Skeletal muscle tissue (tissue), 4 donors: ENCODE results near the gene KIF5A. TPM values are rescaled to one million over a fixed set of nuclear protein-coding genes. Genes with fewer than 3 reads are reported as not detected.
"Not testable (repeated sequence)": the region's sequence is repeated elsewhere in the genome, so short reads cannot be mapped to it uniquely, and the experiment has no call there.

Experiments used
- H3K27ac ChIP-seq: one replicate; pipeline ENCODE4 v1.7.0; 2013; ENCODE audit warnings: mild to moderate bottlenecking, low read depth, low read length, inconsistent platforms
- H3K27me3 ChIP-seq, 3 donors: one replicate each; pipeline ENCODE4 v1.7.0; 2013; ENCODE audit warnings: low read length in 3 of 3; ENCODE audit not compliant: control insufficient read depth in 3 of 3, insufficient read depth in 3 of 3
- H3K36me3 ChIP-seq, 3 donors: one replicate each; pipeline ENCODE4 v1.7.0; 2013; ENCODE audit warnings: low read length in 3 of 3; ENCODE audit not compliant: control insufficient read depth in 3 of 3, insufficient read depth in 3 of 3
- H3K4me1 ChIP-seq, 3 donors: one replicate each; pipeline ENCODE4 v1.7.0; 2013; ENCODE audit warnings: low read length in 3 of 3, mild to moderate bottlenecking in 3 of 3; ENCODE audit not compliant: control insufficient read depth in 3 of 3, insufficient read depth in 3 of 3
- H3K4me3 ChIP-seq, 3 donors: one replicate each; pipeline ENCODE4 v1.7.0; 2013; ENCODE audit warnings: low read length in 3 of 3
- H3K9ac ChIP-seq, 3 donors: one replicate each; pipeline ENCODE4 v1.7.0; 2013; ENCODE audit warnings: low read length in 3 of 3, mild to moderate bottlenecking in 3 of 3, moderate library complexity in 2 of 3, low read depth in 1 of 3
- H3K9me3 ChIP-seq, 3 donors: one replicate each; pipeline ENCODE4 v1.7.0; 2013; ENCODE audit warnings: low read length in 3 of 3; ENCODE audit not compliant: control insufficient read depth in 3 of 3
- total RNA-seq: library from RNA; depleted of rRNA; stranded (reverse); fragments of >200 nt; gene quantifications from one replicate; pipeline ENCODE4 v1.2.3, GENCODE V29; 2014
- donor health status: Osteomylitis.

KIF5A gene
- total RNA-seq, 1 donor from 2014 or later: under 0.01 TPM

DNA sequence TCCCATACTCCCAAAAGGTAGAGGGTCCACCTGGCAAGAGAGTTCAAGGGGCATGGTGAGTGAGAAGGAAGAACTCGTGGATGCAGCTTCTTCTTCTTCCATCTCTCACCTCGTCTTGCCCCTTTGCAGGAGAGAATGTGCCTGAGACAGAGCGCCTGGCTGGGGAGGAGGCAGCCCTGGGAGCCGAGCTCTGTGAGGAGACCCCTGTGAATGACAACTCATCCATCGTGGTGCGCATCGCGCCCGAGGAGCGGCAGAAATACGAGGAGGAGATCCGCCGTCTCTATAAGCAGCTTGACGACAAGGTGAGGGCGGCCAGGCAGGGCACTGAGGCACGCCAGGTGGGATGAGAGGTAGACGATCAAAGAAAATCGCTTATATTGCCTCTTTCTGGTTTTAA lies 20.0 kb downstream of the KIF5A start:
- no peaks in the 10 kb centered on the region for H3K4me1 ChIP-seq
- H3K27me3 ChIP-seq: peaks cover 3 to 22% (median 12%) of the 10 kb centered on the region in 3 donors
- H3K9ac ChIP-seq: no peak overlapping the region
- no peaks in the 10 kb centered on the region for H3K9me3 ChIP-seq
- no peaks in the 10 kb centered on the region for H3K36me3 ChIP-seq
- no peak overlapping the region for H3K4me3 ChIP-seq
- no peak overlapping the region for H3K27ac ChIP-seq

GRCh38 chr12:57570438-57570837 lies 20.6 kb downstream of the KIF5A start:
- H3K27me3 ChIP-seq: peaks cover 3 to 22% (median 12%) of the 10 kb centered on the region in 3 donors
- H3K4me1 ChIP-seq, H3K4me3 ChIP-seq, H3K27ac ChIP-seq, H3K9me3 ChIP-seq, H3K9ac ChIP-seq, H3K36me3 ChIP-seq: not testable (repeated sequence)

DNA sequence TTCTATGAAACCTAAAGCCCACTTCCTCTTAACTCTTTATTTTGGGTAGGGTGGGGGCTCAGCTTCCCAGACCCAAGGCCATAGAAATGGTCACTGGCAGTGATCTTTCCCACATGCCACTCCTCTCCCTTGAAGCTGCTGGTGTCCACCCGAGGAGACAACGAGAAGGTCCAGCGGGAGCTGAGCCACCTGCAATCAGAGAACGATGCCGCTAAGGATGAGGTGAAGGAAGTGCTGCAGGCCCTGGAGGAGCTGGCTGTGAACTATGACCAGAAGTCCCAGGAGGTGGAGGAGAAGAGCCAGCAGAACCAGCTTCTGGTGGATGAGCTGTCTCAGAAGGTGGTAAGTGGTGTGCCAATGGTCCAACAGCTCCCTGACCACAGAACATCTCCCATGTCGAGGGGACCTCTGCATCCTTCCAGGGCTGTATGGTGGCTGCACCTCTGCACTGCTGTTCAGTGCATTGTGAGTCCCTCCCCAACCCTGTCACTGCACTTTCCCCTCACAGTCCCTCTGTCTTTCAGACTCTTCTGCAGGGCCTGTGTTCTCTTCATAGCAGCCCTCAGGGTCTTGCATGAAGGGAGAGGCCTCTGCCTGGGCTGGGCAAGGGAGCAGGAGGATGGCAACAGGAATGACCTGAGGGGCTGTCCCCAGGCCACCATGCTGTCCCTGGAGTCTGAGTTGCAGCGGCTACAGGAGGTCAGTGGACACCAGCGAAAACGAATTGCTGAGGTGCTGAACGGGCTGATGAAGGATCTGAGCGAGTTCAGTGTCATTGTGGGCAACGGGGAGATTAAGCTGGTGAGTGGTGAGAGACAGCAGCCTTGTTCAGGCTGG lies 22.3 kb downstream of the KIF5A start:
- Histone ChIP-seq H3K9me3 (no peaks in the 10 kb centered on the region), H3K36me3 (no peaks in the 10 kb centered on the region)

DNA sequence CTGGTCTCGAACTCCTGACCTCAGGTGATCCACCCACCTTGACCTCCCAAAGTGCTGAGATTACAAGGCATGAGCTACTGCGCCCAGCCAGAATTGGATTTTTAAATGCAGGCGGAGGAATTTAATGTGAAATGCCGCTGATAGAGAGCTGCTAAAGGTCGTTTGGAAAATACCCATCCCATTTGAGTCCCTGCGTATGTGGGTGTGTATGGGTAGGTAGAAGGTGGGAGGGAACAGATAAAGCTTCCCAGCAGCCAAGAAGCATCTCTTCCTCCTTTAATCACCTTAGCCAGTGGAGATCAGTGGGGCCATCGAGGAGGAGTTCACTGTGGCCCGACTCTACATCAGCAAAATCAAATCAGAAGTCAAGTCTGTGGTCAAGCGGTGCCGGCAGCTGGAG lies 25.0 kb downstream of the KIF5A start:
- Histone ChIP-seq H3K9me3 (no peaks in the 10 kb centered on the region), H3K9ac (no peak overlapping the region), H3K4me3 (no peak overlapping the region), H3K27ac (no peak overlapping the region), H3K27me3 (peaks cover 0 to 10% (median 5%) of the 10 kb centered on the region in 3 donors), H3K36me3 (no peaks in the 10 kb centered on the region), H3K4me1 (no peaks in the 10 kb centered on the region)

More for the DNA sequence above, 22.3 kb downstream of the KIF5A start:
- H3K4me1 ChIP-seq: no peaks in the 10 kb centered on the region
- no peak overlapping the region for H3K9ac ChIP-seq
- H3K4me3 ChIP-seq: no peak overlapping the region
- H3K27me3 ChIP-seq: peaks cover 3 to 22% (median 12%) of the 10 kb centered on the region in 3 donors
- H3K27ac ChIP-seq: no peak overlapping the region

GRCh38 chr12:57575771-57576612 lies 26.1 kb downstream of the KIF5A start:
- Histone ChIP-seq H3K36me3 (no peaks in the 10 kb centered on the region), H3K27me3 (peaks cover 0 to 8% (median 5%) of the 10 kb centered on the region in 3 donors), H3K9ac (no peak overlapping the region), H3K4me1 (no peaks in the 10 kb centered on the region), H3K9me3 (no peaks in the 10 kb centered on the region), H3K27ac (no peak overlapping the region), H3K4me3 (no peak overlapping the region)

- Histone ChIP-seq H3K36me3 (no peaks in the 10 kb centered on the region), H3K27ac (no peak overlapping the region), H3K9ac (no peak overlapping the region), H3K4me1 (no peaks in the 10 kb centered on the region), H3K9me3 (no peaks in the 10 kb centered on the region), H3K4me3 (no peak overlapping the region), H3K27me3 (peaks cover 0 to 10% (median 5%) of the 10 kb centered on the region in 3 donors)
These were observed 26.8 kb downstream of the KIF5A start for GRCh38 chr12:57576613-57577160.

- H3K4me3 ChIP-seq: no peak overlapping the region
- H3K9me3 ChIP-seq: no peaks in the 10 kb centered on the region
- peaks cover 0 to 7% (median 0%) of the 10 kb centered on the region in 3 donors for H3K27me3 ChIP-seq
- H3K27ac ChIP-seq: no peak overlapping the region
- H3K4me1 ChIP-seq: peaks cover 0 to 3% (median 0%) of the 10 kb centered on the region in 3 donors
- H3K36me3 ChIP-seq: no peaks in the 10 kb centered on the region
- no peak overlapping the region for H3K9ac ChIP-seq
These were observed 28.3 kb downstream of the KIF5A start for GRCh38 chr12:57577981-57578758.

- H3K36me3 ChIP-seq: no peaks in the 10 kb centered on the region
- H3K9me3 ChIP-seq: no peaks in the 10 kb centered on the region
- H3K27me3 ChIP-seq: peaks cover 0 to 7% (median 0%) of the 10 kb centered on the region in 3 donors
- H3K4me3 ChIP-seq: no peak overlapping the region
- no peak overlapping the region for H3K9ac ChIP-seq
- H3K4me1 ChIP-seq: peaks cover 0 to 4% (median 0%) of the 10 kb centered on the region in 3 donors
- H3K27ac ChIP-seq: no peak overlapping the region
These were observed 29.2 kb downstream of the KIF5A start for GRCh38 chr12:57579011-57579410.

GRCh38 chr12:57579677-57580465 lies 30.0 kb downstream of the KIF5A start:
- Histone ChIP-seq H3K36me3 (no peaks in the 10 kb centered on the region), H3K27ac (no peak overlapping the region), H3K9ac (no peak overlapping the region), H3K27me3 (peaks cover 0 to 7% (median 0%) of the 10 kb centered on the region in 3 donors), H3K4me1 (peaks cover 0 to 4% (median 0%) of the 10 kb centered on the region in 3 donors), H3K9me3 (no peaks in the 10 kb centered on the region), H3K4me3 (no peak overlapping the region)
